GM18502 (cell line): ENCODE measurements around the gene ZBTB7A.

Experiments used
- ATAC-seq: cut with Tn5 transposase; IDR thresholded peaks from one replicate; pipeline ENCODE4 v1.9.1; 2021; ENCODE audit warnings: mild to moderate bottlenecking; ENCODE audit not compliant: unreplicated experiment, poor library complexity

Gene ZBTB7A

DNA sequence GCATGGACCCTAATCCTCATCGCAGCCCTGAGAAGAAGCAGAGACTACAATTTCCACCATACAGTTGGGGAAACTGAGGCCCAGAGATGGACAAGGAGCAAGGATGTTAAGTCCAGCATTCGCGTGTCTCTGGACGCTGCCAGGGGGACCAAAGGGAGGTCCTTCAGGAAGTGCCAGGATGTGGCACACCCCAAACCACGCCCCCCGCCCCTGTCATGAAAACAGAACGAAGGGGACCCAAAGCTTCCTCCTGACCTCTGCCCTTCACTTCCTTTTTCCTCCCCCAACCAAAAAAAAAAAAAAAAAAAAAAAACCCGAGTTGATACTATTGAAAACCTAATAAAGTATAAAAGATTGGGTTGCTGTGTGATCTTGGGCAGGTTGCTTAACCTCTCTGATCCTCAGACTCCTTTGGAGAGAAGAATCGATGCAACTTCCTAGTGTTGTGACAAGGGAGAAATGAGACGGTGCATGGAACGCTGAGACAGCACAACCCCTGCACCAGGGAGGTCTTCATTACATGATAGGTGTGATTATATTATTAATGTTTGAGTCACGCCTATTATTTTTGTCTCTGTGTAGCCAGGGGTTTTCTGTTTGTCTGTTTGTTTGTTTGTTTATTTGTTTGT lies 2.7 kb upstream of the ZBTB7A start:
- no peak for ATAC-seq

DNA sequence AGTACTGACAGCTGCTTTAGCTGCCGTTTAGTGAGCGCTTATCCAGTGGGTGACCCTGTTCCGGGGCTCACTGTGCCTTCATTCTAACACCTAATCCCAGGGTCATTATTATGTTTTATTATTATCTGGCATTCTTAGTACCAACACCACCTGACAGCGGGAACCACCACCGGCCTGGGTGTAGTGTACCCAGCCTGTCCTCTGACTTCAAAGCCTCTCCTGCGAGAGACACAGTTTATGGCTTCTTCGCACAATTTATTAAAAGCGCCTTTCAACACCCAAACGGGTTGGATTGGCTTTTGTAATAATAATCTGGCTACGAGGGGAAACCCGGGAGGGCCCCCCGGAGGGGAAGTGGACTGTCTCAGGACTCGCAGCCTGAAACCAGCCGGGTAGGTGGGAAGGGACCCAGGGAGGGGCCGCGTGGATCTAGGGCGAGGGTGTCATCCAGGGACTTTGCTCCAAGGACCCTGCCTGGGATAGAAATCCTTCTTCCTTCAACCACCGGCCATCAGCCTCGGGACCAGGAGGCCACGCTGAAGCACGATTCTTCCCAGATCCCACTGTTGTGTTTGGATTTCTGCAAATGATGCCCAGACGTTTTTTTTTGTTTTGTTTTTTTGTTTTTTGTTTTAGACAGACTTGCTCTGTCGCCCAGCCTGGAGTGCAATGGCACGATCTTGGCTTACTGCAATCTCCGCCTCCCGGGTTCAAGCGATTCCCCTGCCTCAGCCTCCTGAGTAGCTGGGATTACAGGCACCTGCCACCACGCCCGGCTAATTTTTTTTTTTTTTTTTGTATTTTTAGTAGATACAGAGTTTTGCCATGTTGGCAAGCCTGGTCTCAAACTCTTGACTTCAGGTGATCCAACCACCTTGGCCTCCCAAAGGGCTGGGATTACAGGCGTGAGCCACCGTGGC lies 1.6 kb upstream of the ZBTB7A start:
- ATAC-seq: no peak

- ATAC-seq: no peak
Measured at GRCh38 chr19:4067396-4068046, 822 bp upstream of the ZBTB7A start.

DNA sequence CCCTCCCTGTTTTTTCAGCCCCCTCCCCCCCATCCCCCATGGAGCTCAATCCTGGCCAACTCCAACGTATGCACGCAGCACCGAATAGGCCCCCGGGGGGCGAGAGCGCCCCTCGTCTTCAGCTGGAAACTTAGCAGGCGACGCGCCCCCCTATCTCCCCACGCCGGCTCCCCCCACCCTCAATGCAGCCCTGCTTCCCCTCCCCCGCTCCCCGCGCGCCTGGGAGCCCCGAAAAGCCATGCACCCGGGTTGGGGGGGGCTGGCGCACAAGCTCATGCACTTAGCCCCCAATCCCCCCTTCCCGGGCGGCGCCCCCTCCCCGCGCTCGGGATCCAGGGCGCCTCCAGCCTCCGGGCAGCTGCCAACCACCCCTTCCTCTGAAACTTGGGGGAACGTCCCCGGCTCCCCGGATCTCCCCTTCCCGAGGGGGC lies 508 bp downstream of the ZBTB7A start:
- no peak for ATAC-seq

GRCh38 chr19:4065430-4066175 lies 1.1 kb downstream of the ZBTB7A start:
- peak; percentile 74 for ATAC-seq

DNA sequence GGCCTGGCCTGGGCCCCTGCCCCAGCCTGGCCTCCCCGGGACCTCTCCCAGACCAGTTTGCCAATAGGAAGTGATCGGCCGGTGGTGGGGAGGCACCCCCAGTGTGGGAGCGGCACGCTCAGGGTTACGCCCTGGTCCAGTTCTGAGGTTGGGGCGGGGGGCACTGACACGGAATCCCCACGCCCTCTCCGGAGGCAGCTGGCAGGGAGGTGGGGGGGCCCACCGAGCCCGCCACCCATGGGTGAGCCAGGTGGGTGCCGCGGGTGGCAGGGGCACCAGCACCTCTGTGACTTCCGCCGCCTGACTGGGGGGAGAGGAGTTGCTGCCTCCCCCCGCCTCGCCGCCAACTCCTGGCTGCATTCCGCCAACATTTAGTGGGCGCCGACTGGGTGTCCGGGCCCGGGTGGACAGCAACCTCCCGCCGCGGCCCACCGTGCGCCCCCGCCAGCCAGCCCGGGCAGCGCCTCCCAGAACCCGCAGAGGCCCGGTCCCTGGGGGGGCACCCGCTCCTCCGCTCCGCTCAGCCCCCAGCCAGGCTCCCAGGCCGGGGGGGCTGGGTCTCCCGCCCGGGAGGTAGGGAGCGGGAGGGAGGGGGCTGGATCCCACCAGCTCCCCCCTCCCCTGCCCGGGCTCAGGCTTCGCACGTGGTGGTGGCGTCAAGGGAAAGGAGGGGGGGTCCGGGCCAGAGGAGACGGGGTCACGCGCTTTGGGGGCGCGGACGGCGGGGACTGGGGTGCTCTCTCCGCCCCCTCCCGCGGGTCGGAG lies 2.0 kb downstream of the ZBTB7A start:
- ATAC-seq: no peak

- ATAC-seq: no peak
Measured at GRCh38 chr19:4064149-4064495, 2.6 kb downstream of the ZBTB7A start.

DNA sequence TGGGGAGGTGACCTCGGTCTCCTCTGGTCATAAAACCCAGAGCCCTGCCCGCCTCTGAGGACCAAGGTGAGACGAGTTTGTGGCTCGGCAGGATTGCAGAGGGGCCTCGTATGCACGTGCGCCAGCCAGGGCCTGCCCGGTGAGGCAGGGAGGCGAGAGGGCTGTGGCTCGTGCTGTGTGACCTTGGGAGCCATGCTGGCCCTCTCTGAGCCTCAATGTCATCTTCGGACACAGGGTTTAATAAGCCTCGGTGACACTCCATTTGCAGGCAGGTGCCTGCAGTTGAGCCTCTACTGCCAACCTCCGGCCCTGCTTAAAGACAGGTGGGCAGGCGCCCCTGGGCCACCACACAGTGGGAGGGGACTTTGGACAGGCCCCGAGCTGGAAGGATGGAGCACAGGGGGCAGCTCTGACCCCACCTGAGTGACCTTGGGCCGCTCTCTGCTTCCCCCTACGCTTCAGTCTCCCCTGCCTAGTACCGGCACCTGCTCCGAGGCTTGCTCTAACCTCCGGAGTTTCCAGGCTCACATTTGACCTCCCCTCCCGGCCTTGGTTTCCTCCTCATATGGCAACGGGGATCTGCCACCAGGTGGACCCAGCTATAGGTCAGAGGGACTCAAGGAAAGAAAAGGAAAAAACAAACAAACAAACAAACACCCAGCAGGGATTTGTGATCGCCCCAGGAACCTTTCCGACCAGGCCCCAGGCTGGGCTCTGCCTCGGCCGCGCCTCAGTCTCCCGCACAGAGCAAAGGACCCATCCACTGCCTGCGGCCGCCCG lies 3.1 kb downstream of the ZBTB7A start:
- no peak for ATAC-seq

DNA sequence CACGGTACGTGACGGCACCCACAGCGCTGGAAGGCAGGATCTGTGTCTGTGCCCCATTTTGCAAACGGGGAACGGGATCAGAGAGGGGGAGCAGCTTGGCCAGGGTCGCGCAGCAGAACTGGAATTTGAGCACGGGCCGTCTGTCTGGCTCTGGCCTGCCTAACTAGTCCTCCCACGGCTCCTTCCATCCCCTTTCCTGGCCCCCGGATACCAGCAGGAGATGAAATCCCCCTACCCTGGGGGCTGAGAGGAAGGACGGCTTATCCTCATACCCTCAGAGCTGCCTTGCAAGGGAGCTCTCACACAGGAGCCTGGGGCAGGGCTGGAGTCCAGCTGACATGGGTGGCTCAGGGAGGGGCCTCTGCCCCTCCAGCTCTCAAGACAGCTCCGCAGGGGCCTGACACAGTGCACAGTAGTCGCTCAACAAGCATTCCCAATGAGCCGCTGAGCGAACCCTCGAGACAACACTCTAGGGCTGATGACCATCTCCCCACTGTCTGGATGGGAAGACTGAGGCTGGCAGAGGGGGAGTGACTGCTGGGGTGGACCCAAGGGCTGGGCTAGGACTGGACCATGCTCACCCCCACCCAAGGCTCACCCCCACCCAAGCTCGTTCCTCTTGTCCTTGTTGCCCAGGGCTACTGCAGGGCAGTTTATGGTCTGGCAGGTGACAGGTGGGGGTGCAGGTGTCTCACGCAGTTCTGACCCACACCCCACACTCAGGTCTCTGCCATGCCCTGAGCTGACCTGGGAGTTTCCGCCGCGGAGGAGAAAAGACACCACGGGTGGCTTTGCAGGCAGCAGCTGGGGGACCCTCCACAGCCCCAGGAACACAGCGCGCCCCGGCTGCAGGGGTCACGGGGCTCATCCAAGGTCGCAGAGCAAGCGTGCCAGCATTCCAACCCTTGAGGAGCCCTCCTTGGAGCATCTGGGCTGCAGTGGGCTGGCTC lies 4.0 kb downstream of the ZBTB7A start:
- no peak for ATAC-seq

DNA sequence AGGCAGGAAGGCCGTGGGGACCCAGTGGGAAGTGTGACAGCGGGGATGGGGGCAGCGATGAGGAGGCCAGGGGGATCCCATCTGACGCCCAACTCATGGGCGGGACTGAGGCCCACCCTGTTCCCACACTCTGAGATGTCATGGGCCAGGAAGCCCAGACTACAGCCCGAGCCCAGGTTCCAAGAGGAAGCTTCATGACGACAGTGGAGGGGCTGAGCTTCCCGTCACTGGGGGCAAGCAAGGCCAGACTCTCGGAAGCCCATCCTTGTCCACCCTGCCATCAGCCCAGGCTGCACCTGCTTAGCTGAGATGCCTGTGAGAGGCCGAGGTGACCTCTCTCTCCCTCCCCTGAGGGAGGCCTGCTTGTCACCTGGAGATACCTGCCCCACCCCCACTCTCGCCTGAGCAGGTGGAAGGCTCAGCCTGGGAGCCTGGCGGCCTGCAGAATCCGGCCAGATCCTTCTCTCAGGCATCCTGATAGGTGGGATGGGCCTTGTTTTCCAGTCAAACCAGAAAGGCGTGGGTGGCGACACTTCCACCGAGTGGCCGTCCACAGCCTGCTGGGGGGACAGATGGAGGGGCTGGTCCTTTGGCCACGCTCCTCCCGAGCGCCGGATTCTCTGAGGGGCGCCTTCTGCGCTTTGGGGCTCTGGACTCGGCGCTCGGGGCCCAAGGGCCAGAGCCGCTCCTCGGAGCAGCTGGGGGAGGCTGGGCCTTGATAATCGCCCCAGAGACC lies 4.8 kb downstream of the ZBTB7A start:
- no peak for ATAC-seq

- ATAC-seq: no peak
Measured at GRCh38 chr19:4061178-4061682, 5.5 kb downstream of the ZBTB7A start.

GRCh38 chr19:4060621-4061177 lies 6.0 kb downstream of the ZBTB7A start:
- no peak for ATAC-seq

- ATAC-seq: no peak
Measured at GRCh38 chr19:4059891-4060620, 6.6 kb downstream of the ZBTB7A start.

DNA sequence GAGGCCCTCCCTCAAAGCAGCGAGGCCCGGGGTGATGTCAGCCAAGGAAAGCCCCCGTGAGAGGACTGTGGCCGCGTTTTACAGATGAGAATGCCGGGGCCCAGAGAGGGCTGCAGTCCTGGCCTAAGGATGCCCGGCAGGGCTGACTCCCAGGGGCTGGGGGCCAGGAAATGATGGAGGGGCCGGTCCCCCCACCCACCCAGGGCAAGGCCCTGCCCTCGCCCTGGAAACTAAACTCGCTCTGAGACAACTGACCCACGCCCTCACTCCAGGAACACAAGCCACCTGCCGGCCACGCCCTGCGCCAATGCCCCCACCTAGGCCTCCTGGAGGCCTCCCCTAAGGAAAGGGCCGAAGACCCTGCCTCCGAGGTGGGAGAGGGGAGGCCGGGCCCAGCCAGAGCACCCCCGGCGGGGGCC lies 7.2 kb downstream of the ZBTB7A start:
- ATAC-seq: no peak

GRCh38 chr19:4058693-4059452 lies 7.8 kb downstream of the ZBTB7A start:
- no peak for ATAC-seq
